ENCODE measurements around the gene CSMD2. TPM values are rescaled to one million over a fixed set of nuclear protein-coding genes. Genes with fewer than 3 reads are reported as not detected.

Gene CSMD2
- total RNA-seq, 2 experiments from 2014 or later: not detected

GRCh38 chr1:34108711-34109110, 56.3 kb downstream of the CSMD2 start:
- Histone ChIP-seq H2AFZ (ENCODE audit: low read length) (no peak overlapping the region), H3K4me1 (ENCODE audit: insufficient read depth, low read length, poor library complexity, severe bottlenecking) (peaks cover 22% of the 10 kb centered on the region), H3K4me3 (ENCODE audit: low read depth, low read length, poor library complexity, severe bottlenecking) (no peak overlapping the region), H3K4me2 (ENCODE audit: low read length) (no peak overlapping the region), H3K79me2 (ENCODE audit: insufficient read depth, low read depth, low read length) (no peaks in the 10 kb centered on the region), H3K9me3 (ENCODE audit: low read length) (no peaks in the 10 kb centered on the region), H4K20me1 (ENCODE audit: insufficient read depth, low read length) (no peaks in the 10 kb centered on the region), H3K27ac (ENCODE audit: low read depth, low read length, poor library complexity, severe bottlenecking) (no peak overlapping the region), H3K36me3 (ENCODE audit: insufficient read depth, low read length) (no peaks in the 10 kb centered on the region), H3K9me2 (ENCODE audit: insufficient read depth, low read length) (no peaks in the 10 kb centered on the region)
- DNase-seq (ENCODE audit: low spot score): no peak
- BruUV-seq (replicated peaks): no TSS peak
- intact Hi-C loops (cut with micrococcal nuclease; ENCODE audit: unreplicated experiment): no loop called here
- ChIA-PET POLR2A (no interaction called here), CTCF (ENCODE audit: unreplicated experiment) (no interaction called here)
- TF ChIP-seq CTCF (conservative IDR thresholded peaks at IDR 0.05; ENCODE audit: low read length) (no peak), EZH2phosphoT487 (IDR thresholded peaks at IDR 0.05; ENCODE audit: borderline replicate concordance, low read depth, low read length) (no peak)

GRCh38 chr1:34108269-34108668, 56.8 kb downstream of the CSMD2 start:
- Histone ChIP-seq H3K27ac (ENCODE audit: low read depth, low read length, poor library complexity, severe bottlenecking) (no peak overlapping the region), H3K4me1 (ENCODE audit: insufficient read depth, low read length, poor library complexity, severe bottlenecking) (peaks cover 19% of the 10 kb centered on the region), H3K9me3 (ENCODE audit: low read length) (no peaks in the 10 kb centered on the region), H2AFZ (ENCODE audit: low read length) (no peak overlapping the region), H3K36me3 (ENCODE audit: insufficient read depth, low read length) (no peaks in the 10 kb centered on the region), H4K20me1 (ENCODE audit: insufficient read depth, low read length) (no peaks in the 10 kb centered on the region), H3K79me2 (ENCODE audit: insufficient read depth, low read depth, low read length) (no peaks in the 10 kb centered on the region), H3K9me2 (ENCODE audit: insufficient read depth, low read length) (no peaks in the 10 kb centered on the region), H3K4me2 (ENCODE audit: low read length) (no peak overlapping the region), H3K4me3 (ENCODE audit: low read depth, low read length, poor library complexity, severe bottlenecking) (no peak overlapping the region)
- BruUV-seq (replicated peaks): no TSS peak
- TF ChIP-seq EZH2phosphoT487 (IDR thresholded peaks at IDR 0.05; ENCODE audit: borderline replicate concordance, low read depth, low read length): no peak
- no peak for TF ChIP-seq CTCF (conservative IDR thresholded peaks at IDR 0.05; ENCODE audit: low read length)
- no peak for DNase-seq (ENCODE audit: low spot score)
- intact Hi-C loops (cut with micrococcal nuclease; ENCODE audit: unreplicated experiment): no loop called here
- ChIA-PET CTCF (ENCODE audit: unreplicated experiment) (no interaction called here), POLR2A (no interaction called here)

GRCh38 chr1:34101151-34101550, 63.9 kb downstream of the CSMD2 start:
- CTCF ChIA-PET (ENCODE audit: unreplicated experiment): no interaction called here
- H3K36me3 ChIP-seq (ENCODE audit: insufficient read depth, low read length): no peaks in the 10 kb centered on the region
- H3K79me2 ChIP-seq (ENCODE audit: insufficient read depth, low read depth, low read length): no peaks in the 10 kb centered on the region
- no peak overlapping the region for H3K27ac ChIP-seq (ENCODE audit: low read depth, low read length, poor library complexity, severe bottlenecking)
- POLR2A ChIA-PET: interaction anchor here (0.6 kb wide), 2 partner anchors 21 to 57 kb away, joined by 3 read pairs; no protein-coding TSS in a partner anchor
- no TSS peak for BruUV-seq (replicated peaks)
- TF ChIP-seq EZH2phosphoT487 (IDR thresholded peaks at IDR 0.05; ENCODE audit: borderline replicate concordance, low read depth, low read length) (no peak), CTCF (conservative IDR thresholded peaks at IDR 0.05; ENCODE audit: low read length) (no peak)
- H3K9me3 ChIP-seq (ENCODE audit: low read length): no peaks in the 10 kb centered on the region
- no peaks in the 10 kb centered on the region for H4K20me1 ChIP-seq (ENCODE audit: insufficient read depth, low read length)
- DNase-seq (ENCODE audit: low spot score): no peak
- no peak overlapping the region for H3K4me3 ChIP-seq (ENCODE audit: low read depth, low read length, poor library complexity, severe bottlenecking)
- H3K4me1 ChIP-seq (ENCODE audit: insufficient read depth, low read length, poor library complexity, severe bottlenecking): no peaks in the 10 kb centered on the region
- H3K4me2 ChIP-seq (ENCODE audit: low read length): no peak overlapping the region
- H3K9me2 ChIP-seq (ENCODE audit: insufficient read depth, low read length): no peaks in the 10 kb centered on the region
- intact Hi-C loops (cut with micrococcal nuclease; ENCODE audit: unreplicated experiment): no loop called here
- no peak overlapping the region for H2AFZ ChIP-seq (ENCODE audit: low read length)
